HG03442 (cell line): ENCODE measurements around the gene P3H2.
A peak's percentile ranks its signal among the peaks of the same experiment; 100 is the strongest.
"Not testable (repeated sequence)": the region's sequence is repeated elsewhere in the genome, so short reads cannot be mapped to it uniquely, and the experiment has no call there.

ENCODE experiments used
- ATAC-seq: cut with Tn5 transposase; IDR thresholded peaks from one replicate; pipeline ENCODE4 v1.9.1; 2021; ENCODE audit warnings: mild to moderate bottlenecking, moderate library complexity; ENCODE audit not compliant: unreplicated experiment

P3H2 gene

DNA sequence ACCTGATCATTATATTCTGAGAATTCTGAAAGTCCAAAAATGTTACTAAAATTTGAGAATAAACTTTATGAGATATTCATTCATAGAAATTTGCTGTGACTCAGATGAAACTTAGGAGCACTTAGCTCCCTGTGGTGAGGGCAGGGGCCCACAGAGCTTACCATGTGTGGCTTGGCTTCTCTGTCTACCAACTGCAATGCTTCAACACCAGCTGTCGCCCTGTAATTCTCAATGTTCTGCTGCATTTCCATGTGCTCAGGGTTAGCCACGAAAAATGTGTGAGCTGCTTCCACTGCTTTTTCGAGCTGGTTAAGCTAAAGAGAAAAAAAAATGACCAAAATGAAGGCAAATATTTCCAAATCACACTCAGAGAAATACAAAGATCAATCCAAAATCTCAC is 125.6 kb downstream of the P3H2 start:
- ATAC-seq = no peak

DNA sequence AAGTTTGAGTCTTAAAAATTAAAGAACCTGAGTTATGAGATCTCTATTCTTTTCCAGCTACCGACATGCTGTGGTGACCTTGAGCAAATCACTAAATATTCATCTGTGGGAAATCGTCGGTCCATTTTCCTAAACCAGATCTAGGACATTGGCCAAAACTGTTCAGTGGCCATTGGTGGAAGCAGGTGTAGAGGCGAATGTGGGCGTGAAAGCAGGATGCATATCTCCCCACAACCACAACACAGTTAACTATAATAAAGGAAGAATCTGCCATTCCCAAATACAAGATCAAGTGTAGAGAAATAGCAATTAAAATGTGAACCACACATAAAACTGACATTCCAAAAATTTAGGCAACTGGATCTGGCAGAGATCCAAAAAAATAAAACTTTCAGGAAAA is 129.9 kb downstream of the P3H2 start:
- no peak for ATAC-seq

DNA sequence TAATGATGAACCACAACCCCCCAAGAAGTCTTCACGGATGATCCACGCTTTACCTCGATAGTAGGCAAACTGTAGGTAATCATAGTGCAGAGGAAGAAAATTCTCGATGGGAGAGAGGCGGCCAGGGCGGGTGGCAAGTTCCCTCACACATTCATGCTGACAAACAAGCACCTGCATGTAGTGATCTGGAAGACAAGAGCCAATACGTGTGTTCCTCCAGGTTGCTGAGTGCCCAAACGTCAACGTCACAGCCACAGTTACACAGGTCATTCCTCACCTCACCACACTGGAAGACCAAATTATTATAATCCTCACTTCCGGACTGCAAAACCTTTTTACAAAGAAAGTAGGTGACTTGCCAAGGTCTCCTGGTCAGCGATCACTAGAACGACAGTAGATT is 131.8 kb downstream of the P3H2 start:
- no peak for ATAC-seq

DNA sequence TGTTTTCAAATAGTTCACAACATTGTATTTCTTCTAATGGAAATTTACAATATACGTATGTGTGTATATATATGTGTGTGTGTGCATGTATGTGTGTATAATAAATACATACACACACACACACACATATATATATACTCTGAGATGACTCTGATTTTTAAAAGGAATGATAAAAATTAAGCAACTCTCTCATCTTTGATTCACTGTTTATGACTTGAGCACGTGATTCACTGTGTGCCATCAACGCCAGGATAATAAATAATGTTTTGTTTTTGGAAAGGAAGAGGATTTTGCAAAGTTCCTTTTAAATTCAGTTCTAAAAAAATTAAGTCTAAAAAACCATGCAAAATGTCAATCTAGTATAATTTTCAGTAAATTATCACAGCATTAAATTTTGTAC is 132.4 kb downstream of the P3H2 start:
- no peak for ATAC-seq

DNA sequence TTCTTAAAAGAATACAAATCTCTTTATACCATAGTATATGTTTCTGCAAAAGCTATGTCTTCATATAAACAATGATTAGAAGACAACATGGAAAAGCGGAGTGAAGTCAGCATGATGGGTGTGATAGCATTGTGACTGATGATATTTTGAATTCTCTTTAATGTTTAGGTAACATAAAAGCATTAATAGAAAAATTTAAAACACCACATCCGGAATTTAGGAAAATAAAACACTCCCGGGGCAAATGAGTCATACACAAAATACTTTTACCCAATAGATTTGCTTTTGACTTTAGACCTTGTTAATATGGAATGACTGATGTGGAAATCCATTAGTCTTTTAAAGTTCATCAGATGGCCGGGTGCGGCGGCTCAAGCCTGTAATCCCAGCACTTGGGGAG is 134.7 kb downstream of the P3H2 start:
- no peak for ATAC-seq

DNA sequence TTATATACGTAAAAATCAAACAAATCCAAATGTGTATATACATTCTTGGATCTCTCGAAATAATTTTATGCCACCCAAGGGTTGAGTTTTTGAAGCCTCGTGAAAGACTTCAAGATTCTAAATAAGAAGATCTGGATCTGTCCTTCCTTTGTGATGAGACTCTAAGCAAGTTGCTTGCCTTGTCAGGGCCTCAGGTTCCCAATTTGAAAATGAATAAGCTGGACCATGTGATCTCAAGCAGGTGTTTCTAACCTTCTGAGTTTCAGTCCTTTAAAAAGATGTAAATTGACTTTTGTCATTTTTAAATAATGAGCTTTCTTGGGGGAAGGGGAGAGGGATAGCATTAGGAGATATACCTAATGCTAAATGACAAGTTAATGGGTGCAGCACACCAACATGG is 137.1 kb downstream of the P3H2 start:
- ATAC-seq = no peak

DNA sequence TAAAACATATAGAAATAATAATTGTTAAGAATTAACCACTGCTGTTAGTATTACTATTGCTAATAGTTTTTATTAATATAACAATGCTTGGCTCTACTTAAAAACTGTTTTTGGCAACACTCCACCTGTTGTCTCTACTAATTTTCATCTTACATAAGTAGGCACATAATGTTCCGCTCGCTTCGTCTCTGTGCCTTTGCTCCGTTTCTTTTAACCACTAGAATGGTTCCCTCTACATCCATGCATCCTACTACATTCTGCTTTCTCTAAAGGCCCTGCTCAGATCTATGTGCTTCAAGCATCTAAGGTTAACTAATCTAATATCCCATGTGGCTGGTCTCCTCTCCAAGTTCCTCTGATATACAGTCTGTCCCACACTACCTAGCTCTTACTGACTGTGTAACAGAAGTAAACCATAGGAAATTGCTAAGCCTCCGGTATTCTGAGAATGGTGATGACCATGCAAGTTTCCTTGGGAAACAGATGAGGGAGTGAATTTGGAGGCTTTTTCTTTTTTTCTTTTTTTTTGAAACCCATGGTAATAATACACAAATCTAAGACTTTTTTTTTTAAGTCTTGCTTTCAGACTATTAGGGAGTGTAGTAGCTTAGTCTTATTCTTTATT is 138.3 kb downstream of the P3H2 start:
- ATAC-seq = no peak

DNA sequence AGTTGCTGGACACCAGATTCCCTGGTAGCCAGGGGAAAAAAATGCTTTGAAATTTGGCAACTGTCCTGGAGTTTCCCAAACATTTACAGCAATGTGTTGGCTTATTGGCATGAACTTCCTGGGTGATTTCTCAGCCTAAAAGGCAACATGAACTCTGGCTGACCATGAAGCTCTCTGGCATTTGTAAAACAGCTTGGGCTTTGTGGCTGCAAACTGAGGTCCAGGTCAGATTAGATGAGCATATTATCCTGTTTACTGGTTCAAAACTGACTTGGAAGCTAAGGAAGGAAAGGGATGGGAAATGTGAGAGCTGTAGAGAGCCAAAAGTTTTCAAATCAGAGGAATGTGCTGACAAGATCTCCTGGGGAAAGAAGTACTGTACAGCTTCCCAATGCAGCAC is 139.0 kb downstream of the P3H2 start:
- no peak for ATAC-seq

DNA sequence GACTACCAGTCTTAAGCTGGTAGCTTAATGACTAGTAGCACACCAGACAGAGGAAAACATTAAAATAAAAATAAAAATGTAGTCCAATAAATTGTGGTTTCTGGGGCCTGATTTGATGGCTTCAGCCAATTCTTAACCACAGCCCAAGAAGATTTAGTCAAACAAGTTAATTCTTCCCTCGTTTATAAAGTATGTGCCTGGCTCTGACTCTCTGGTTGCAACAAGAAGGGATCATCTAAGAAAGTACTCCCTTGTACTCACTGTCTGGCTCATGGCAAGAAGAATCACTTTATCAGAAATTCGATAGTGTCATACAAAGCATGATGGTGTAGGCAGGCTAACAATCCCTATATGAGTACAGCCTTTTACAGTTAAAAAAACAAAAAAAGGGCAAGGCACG is 141.9 kb downstream of the P3H2 start:
- ATAC-seq = no peak

DNA sequence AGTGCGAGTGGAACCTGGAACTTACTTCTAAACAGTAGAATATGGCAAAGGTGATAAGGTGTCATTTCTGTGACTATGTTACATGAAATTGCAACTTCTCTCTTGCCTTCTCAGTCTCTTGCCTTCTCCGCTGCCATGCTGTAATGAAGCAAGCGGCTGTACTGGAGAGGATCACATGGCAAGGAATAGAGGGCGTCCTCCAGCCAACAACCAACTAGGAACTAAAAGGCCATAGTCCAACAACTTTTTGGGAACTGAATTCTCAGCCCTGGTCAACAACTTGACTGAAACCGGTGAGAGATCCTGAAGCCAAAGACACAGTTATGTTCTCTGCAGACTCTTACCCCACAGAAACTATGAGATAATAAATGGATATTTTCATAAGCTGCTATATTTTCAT is 143.5 kb downstream of the P3H2 start:
- ATAC-seq = no peak

DNA sequence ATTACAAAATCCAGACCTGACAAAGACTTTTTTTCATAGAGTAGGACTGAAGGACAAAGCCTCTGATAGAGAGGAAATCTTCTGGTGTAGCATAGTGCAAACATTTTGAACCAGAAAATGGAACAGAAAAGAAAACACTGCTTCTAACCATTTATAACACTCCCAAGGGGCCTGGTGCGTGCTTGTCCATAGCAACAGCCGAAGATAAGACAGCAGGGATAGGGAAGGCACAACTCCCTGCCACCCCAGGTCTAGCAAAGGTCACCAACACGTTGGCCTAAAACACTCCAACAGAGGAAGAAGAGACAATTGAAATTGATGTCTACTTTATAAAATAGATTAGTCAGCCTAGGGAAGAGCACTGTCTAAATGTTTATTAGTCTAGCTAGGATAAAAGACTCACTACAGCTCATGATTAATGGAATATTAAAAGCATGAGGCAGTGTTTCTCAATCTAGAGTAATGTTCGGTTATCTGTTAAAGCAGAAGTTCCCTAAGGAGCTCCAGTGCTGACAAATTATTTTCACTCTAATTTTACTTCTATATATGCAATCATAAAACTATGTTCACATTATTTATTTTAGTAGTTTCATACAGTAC is 145.2 kb downstream of the P3H2 start:
- ATAC-seq = no peak

DNA sequence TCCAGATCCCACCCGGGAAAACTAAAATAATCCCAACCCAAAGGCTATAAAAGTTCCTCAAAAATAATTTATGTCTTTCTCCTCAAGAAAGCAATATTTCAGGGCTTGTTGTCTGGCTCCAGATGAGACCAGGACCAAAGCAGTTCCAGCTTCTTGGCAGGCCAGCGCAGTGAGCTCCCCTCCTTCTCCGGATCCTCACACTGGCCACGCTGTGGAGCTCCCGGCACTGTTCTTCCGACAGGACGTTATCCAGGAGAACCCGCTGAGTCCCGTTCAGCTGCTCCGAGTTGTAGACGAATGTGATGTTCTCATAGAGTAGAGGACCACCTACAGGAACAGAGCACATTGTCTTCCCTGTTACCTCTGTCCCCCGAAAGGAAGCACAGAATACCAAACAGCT is 146.3 kb downstream of the P3H2 start:
- no peak for ATAC-seq

DNA sequence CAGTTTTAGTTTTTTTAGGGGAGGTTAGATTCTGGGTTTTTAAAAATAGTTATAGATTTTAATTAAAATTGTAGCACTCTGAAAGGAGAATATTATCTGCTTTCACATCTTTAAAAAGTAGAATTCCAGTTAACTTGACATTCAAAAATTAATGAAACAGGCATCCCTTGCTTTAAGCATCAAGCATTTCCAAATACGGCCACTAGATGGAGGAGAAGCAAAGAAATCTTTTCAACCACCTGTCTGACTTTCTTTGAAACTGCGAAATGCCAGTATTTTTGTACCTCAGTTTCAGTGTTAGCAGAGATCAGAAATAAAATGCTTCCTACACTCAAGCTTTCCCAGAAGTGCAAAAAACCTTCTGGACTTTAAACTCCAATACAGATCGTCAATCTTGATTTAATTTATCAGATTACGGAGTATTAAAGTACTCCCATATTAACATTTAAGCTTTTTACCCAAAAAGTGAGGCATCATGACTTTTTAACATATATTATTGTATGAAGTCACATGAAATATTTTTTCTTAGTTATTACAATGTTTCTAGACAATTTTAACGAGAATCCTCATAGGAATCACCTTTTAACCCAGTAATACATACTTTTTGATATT is 153.3 kb downstream of the P3H2 start:
- peak; percentile 79 for ATAC-seq

DNA sequence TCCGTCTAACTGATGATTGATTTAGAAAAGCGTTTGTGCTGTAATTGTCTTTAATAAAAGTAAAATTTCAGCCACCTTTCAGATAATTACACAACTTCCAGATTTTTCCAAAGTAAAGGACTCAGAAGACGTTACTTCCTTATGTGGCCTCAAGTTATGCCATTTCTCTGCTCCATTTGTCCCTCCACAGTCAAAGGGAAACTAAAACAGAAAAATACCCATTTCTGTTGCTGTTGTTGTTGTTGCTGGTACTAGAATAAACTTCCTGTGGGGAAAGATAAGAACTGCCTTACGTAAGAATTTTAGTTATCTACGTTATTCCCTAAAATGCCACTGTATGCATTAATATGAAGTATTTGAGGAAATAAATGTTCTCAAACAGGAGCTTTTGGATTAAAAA is 153.9 kb downstream of the P3H2 start:
- peak; percentile 72 for ATAC-seq

DNA sequence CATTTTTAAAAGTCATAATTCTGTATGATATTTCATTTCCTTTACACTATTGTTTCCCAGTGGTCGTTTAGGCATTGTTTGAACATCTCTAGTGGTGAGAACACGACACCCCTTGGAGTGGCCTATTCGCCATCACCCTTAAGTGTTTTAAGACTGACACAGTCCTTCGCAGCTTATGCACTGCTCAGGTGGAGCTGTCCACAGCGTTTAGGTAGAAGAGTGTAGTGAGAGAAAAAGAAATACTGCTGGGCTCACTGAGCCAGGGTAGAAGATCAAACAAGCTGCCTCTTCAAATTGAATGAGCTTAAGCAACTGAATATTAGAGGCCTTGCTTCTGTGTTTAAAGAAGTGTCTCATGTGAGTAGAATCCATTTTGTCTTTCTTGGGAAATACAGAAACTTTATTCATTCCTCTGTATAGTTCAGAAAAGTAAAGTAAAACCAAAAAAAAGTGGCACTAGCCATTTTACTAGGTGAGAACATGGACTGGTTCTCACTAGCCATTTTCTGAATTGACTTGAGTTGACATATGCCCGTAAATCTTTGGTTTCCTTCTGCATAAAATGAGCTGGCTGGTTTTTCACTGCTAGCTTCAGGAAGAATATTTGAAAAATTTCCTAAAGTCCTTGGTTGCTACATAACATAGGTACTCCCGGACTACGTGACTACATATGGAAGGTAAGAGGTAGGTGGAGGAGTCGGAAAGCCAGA is 155.9 kb downstream of the P3H2 start:
- no peak for ATAC-seq

DNA sequence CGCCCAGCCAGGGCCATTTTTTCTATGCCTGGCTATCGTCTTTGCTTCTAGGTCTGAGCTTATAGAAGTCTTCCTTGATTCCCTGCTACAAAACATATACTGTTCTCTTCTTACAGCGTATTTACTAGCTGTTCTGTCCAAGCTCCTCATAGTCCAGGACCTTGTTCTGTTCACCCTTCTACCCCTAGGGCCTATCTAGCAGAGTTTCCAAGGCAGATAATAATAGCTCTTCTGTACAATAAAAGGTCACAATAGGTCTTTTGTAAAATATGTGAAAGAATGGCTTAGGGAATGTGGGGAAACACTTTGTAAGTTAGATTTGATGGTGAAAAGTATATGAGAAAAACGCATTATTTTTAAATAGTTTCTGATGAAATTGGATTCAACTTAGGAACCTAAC is 158.2 kb downstream of the P3H2 start:
- ATAC-seq = no peak

DNA sequence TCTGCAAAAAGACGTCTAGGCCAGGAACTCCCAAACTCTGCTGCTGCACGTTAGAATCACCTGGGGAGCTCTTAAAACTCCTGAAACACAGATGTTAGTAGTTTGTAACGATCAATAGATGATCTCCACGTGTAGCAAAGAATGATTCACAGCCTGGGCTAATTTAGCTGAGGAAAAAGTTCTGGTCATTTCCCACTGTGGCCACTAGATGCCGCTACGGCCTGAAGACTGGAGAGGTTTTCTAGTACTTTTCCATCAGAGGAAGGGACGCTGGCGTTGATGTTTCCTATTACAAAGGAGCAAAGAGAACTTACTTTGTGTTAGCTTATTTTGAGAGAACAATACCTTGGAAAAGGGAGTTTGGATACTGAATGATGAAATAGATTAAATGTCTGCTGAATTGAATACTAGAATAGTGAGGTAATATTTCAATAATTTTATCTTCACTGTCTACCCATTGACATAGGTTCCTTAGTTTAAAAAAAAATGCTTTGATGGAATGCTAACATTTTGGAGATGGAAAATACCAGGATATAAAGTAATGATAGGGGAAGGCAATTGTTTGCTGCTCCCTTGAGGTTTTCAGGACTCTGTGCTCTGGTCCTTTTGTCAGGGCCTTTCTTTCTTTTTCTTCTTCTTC is 159.1 kb downstream of the P3H2 start:
- peak; percentile 82 for ATAC-seq

DNA sequence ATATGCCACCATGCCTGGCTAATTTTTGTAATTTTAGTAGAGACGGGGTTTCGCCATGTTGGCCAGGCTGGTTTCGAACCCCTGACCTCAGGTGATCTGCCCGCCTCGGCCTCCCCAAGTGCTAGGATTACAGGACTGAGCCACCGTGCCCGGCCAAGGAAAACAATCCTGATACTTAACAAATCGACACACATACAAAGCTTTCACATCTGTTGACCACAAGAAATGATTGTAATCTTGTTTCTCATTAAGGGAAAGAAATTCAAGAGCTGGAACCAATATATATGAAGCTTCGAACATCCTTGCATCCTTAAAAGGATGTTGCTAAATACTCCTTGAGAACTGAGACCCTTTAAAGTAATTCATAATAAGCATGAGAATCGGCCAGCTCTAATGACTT is 159.6 kb downstream of the P3H2 start:
- ATAC-seq = not testable (repeated sequence)

DNA sequence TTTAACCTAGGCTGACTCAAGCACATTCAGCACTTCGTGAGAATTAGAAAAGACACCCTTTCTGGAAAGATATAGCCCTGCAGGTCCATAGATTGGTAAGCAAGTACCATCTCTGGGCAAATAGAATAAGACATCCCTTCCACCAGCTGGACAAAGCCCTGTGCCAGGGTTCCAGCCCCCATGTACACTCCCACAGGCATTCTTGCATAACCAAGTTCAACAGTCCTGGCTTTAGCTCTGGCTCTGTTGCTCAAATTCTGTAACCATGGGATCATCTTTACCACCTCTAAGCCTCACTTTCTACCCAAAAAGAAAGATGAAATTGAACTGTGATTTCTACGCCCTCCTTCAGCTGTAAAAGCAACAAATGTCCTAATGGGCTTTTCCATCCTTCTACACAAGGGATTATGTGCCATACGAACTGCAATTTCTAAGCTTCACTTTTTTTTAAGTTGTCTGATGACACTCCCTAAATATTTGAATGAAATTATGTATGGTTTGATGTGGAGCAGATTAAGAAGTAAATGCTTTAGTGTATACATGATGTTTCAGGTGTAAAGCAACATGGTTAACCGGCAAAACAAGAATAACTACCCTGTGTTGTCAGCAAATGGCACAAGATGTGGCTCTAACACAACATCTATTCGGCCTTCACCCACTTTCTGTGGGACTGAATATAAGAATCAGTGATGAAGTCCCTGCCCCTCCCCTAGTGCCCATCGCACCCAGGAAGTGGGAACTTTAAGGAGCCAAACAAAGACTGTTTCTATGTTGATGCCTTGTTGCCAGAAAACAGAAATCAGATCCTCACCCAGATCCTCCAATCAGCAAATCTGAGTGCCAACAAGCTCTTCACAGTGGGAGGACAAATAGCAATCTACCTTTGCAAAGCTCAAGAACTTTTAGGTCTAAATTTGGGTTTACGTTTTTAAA is 165.7 kb downstream of the P3H2 start:
- no peak for ATAC-seq

DNA sequence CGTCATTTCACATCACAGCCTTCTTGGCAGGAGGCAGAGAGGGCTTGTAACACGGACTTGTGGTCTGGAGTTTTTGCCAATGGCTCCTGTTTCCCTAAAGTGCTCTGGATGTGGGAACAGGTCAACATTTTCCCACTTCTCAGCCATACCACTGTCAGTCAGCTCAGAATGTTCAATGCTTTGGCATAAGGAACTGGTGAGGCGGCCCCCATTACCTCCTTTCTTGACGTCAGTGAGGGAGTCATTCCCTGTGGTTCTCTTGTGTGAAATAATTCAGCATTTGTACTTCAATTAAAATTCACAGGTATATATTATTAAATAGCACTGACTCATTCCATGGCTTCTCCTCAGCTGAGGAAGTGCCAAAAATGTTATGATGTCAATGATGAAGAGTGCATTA is 167.1 kb downstream of the P3H2 start:
- ATAC-seq = no peak

DNA sequence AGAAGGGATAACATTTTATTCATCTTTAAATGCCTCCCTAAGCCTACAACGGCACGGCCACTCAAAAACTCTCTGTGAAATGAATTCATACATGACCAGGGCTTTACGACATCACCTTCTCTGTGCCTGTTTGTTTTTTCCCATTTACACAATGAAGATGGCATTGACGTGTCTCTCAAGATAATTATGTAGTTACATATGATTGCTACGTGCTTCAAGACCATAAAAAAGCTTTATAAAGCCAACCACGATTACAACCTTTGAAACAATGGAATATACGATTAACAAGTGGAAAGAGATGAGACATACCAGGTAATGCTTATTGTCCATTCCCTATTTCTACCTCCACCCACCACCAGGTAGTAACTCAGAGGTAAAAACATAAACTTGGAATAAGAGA is 168.4 kb downstream of the P3H2 start:
- ATAC-seq = no peak
